ENCODE data around the gene CDON. TPM values are rescaled to one million over a fixed set of nuclear protein-coding genes. Genes with fewer than 3 reads are reported as not detected.

Gene CDON
- total and polyA plus RNA-seq, 9 donors: 15.0 to 211 (median 124) TPM

DNA sequence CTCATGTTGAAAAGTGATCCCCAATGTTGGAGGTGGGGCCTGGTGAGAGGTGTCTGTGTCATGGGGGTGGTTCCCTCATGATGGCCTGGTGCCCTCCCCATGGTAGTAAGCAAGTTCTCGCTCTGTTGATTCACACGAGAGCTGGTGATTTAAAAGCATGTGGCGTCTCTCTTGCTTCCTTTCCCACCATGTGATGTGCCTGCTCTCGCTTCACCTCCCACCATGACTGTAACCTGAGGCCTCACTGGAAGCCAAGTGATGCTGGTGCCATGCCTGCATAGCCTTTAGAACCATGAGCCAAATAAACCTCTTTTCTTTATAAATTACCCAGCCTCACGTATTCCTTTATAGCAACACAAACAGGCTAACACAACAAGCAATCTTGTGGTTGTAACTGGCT is 64.4 kb downstream of the CDON start:
- H3K9me3 ChIP-seq: no peaks in the 10 kb centered on the region
- TF ChIP-seq POLR2A (IDR thresholded peaks at IDR 0.05) (no peak), EP300 (IDR thresholded peaks at IDR 0.05) (no peak)
- TF ChIP-seq, protein P1, sequence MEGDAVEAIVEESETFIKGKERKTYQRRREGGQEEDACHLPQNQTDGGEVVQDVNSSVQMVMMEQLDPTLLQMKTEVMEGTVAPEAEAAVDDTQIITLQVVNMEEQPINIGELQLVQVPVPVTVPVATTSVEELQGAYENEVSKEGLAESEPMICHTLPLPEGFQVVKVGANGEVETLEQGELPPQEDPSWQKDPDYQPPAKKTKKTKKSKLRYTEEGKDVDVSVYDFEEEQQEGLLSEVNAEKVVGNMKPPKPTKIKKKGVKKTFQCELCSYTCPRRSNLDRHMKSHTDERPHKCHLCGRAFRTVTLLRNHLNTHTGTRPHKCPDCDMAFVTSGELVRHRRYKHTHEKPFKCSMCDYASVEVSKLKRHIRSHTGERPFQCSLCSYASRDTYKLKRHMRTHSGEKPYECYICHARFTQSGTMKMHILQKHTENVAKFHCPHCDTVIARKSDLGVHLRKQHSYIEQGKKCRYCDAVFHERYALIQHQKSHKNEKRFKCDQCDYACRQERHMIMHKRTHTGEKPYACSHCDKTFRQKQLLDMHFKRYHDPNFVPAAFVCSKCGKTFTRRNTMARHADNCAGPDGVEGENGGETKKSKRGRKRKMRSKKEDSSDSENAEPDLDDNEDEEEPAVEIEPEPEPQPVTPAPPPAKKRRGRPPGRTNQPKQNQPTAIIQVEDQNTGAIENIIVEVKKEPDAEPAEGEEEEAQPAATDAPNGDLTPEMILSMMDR (IDR thresholded peaks at IDR 0.05): no peak
- H3K4me3 ChIP-seq: no peak overlapping the region
- no peak for DNase-seq
- no peaks in the 10 kb centered on the region for H3K27me3 ChIP-seq
- H3K36me3 ChIP-seq: no peaks in the 10 kb centered on the region
- H3K4me1 ChIP-seq (ENCODE audit: insufficient read depth): no peaks in the 10 kb centered on the region
- no peak overlapping the region for H3K27ac ChIP-seq
- WGBS, 3 donors: 93 to 97% (median 95%) methylated on average over 5 of the region's 5 CpGs
- intact Hi-C loops (cut with DNase I): loop anchor here in 1 of 4 donors (10.0 kb wide), 1 partner anchor 57 kb away; no protein-coding TSS in a partner anchor

DNA sequence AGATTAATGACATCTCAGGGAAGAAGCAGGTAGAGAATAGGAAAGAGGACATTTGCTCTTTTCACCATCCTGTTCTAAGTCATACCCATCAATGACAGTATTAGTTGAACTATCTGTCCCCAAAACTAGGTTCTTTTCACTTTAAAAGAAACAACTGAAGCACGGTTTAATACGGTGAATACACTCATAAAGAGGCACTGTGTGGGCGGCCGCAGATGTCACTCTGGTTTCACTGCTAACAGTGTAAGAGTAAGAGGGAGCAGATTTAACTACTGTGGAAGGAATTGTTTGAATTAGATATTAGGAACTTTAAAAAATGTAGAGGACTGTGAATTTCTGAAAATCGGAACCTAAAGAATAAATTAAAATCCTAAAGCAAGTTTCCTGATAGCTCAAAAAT is 67.4 kb downstream of the CDON start:
- TF ChIP-seq, protein P1 (IDR thresholded peaks at IDR 0.05): no peak
- TF ChIP-seq POLR2A (IDR thresholded peaks at IDR 0.05) (no peak), EP300 (IDR thresholded peaks at IDR 0.05) (no peak)
- WGBS, 3 donors: 74 to 81% (median 80%) methylated on average over 5 of the region's 5 CpGs
- Histone ChIP-seq H3K27ac (no peak overlapping the region), H3K4me1 (ENCODE audit: insufficient read depth) (no peaks in the 10 kb centered on the region), H3K27me3 (no peaks in the 10 kb centered on the region), H3K36me3 (no peaks in the 10 kb centered on the region), H3K4me3 (no peak overlapping the region), H3K9me3 (no peaks in the 10 kb centered on the region)
- intact Hi-C loops (cut with DNase I): loop anchor here in 1 of 4 donors (10.0 kb wide), 1 partner anchor 59 kb away; no protein-coding TSS in a partner anchor
- DNase-seq: no peak

DNA sequence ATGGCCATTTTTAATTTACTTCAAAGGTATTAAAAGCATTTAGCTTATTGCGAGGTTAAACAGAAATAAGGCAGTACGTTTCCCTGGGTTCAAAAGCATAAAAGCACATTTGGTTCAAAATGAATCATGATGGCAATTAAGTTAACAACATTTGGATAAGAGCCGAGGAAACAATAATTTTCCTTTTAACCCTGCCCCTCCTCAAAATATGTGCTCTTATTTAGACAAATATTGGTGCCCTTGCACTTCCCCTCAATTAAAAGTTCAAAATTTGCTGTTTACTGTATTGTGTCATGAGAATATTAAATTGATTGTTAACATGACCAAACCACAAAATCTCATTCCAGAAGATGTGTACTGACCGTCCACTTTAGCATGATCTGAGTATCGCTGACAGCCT is 68.2 kb downstream of the CDON start:
- H3K27ac ChIP-seq: no peak overlapping the region
- no peaks in the 10 kb centered on the region for H3K27me3 ChIP-seq
- TF ChIP-seq POLR2A (IDR thresholded peaks at IDR 0.05) (no peak), EP300 (IDR thresholded peaks at IDR 0.05) (no peak)
- TF ChIP-seq, protein P1 (IDR thresholded peaks at IDR 0.05): no peak
- no peaks in the 10 kb centered on the region for H3K36me3 ChIP-seq
- intact Hi-C loops (cut with DNase I): loop anchor here in 1 of 4 donors (10.0 kb wide), 1 partner anchor 60 kb away; no protein-coding TSS in a partner anchor
- H3K9me3 ChIP-seq: no peaks in the 10 kb centered on the region
- H3K4me3 ChIP-seq: no peak overlapping the region
- no peak for DNase-seq
- 74 to 83% (median 80%) methylated on average over 5 of the region's 5 CpGs for WGBS, 3 donors
- H3K4me1 ChIP-seq (ENCODE audit: insufficient read depth): peaks cover 3% of the 10 kb centered on the region

DNA sequence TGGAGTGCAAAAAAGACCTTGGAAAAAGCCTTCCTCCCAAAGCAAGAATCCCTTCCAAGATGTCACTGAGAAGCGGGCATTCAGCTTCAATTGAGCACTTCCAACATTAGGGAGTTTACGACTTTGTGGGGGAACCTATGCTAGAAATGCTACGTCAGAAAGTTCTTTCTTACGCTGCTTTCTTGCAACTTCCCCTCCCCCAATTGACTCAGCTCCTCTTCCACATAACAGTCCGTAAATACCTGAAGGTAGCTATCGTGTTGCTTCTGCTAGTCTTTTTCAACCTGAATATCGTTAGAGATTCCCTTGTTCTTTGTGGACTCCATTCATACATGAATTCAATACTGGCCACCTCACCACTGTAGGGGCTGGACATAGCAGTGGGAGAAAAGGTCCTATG is 69.8 kb downstream of the CDON start:
- no peak for DNase-seq

More for the DNA sequence above, 69.8 kb downstream of the CDON start:
- Histone ChIP-seq H3K4me1 (ENCODE audit: insufficient read depth) (peaks cover 3% of the 10 kb centered on the region), H3K27ac (no peak overlapping the region), H3K4me3 (no peak overlapping the region), H3K36me3 (no peaks in the 10 kb centered on the region), H3K9me3 (no peaks in the 10 kb centered on the region), H3K27me3 (no peaks in the 10 kb centered on the region)
- intact Hi-C loops (cut with DNase I): loop anchor here in 1 of 4 donors (10.0 kb wide), 1 partner anchor 62 kb away; no protein-coding TSS in a partner anchor
- 89 to 94% (median 93%) methylated on average over 7 of the region's 7 CpGs for WGBS, 3 donors
- TF ChIP-seq EP300 (IDR thresholded peaks at IDR 0.05) (no peak), POLR2A (IDR thresholded peaks at IDR 0.05) (no peak)
- TF ChIP-seq, protein P1 (IDR thresholded peaks at IDR 0.05): no peak
